GM10266 (cell line): Measurements from ENCODE around the gene HELZ.

Source experiments
- DNase-seq: peaks from one replicate; pipeline ENCODE4 v3.0.0; 2012; ENCODE audit errors: extremely low spot score
- TF ChIP-seq, protein P1 (sequence below): IDR thresholded peaks from 2 replicates; pipeline ENCODE4 v1.5.1; 2012; ENCODE audit warnings: mild to moderate bottlenecking, low read depth; ENCODE audit not compliant: control insufficient read depth, insufficient read depth; ENCODE audit errors: missing control alignments

Gene HELZ

GRCh38 chr17:67241719-67242341 lies 3.2 kb downstream of the HELZ start:
- no peak for DNase-seq
- TF ChIP-seq, protein P1, sequence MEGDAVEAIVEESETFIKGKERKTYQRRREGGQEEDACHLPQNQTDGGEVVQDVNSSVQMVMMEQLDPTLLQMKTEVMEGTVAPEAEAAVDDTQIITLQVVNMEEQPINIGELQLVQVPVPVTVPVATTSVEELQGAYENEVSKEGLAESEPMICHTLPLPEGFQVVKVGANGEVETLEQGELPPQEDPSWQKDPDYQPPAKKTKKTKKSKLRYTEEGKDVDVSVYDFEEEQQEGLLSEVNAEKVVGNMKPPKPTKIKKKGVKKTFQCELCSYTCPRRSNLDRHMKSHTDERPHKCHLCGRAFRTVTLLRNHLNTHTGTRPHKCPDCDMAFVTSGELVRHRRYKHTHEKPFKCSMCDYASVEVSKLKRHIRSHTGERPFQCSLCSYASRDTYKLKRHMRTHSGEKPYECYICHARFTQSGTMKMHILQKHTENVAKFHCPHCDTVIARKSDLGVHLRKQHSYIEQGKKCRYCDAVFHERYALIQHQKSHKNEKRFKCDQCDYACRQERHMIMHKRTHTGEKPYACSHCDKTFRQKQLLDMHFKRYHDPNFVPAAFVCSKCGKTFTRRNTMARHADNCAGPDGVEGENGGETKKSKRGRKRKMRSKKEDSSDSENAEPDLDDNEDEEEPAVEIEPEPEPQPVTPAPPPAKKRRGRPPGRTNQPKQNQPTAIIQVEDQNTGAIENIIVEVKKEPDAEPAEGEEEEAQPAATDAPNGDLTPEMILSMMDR, result no peak

- DNase-seq, result no peak
- TF ChIP-seq, protein P1, result no peak
Measured at GRCh38 chr17:67239597-67239996, 5.4 kb downstream of the HELZ start.

- DNase-seq, result no peak
- TF ChIP-seq, protein P1, result no peak
Measured at GRCh38 chr17:67238991-67239390, 6.0 kb downstream of the HELZ start.

DNA sequence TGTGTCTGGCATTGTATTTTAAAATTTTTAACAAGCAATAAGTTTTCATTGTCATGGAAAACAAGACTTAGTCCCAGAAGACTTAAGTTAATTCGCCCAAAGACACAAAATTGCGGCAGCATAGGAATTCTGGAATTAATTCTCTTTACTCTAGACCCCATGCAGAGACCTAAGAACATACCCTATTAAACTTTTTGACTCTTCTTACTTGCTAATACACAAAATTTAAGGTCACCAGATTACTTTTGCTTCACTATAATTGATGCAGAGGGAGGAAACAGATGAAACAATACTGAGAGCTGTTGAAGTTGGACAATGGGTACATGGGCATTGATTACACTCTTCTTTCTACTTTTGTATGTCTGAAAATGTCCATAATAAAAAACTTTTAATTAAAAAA lies 12.6 kb downstream of the HELZ start:
- DNase-seq, result no peak
- TF ChIP-seq, protein P1, result no peak

GRCh38 chr17:67229109-67229955 lies 15.7 kb downstream of the HELZ start:
- TF ChIP-seq, protein P1, result no peak
- DNase-seq, result no peak

GRCh38 chr17:67227488-67227887 lies 17.5 kb downstream of the HELZ start:
- DNase-seq, result no peak
- TF ChIP-seq, protein P1, result no peak

DNA sequence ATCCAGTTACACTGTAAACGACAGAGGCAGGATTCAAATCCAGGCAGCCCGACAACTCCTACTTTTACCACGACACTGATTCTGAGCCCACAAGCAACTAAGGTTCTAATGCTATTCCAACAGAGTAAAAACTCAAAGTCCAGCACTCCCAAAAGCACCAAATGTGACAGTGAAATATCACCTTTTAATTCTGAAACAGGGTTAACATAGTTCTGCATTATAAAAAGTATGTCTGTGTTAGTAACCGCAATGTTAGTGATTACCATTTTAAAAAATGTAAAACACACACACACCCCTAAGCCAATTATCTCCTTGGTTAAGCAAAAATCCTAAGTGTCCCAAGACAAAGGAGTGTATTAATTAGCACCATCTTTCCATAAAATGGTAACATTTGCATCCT lies 19.7 kb downstream of the HELZ start:
- no peak for DNase-seq
- TF ChIP-seq, protein P1, result no peak
